C4-2B (cell line): ENCODE results near the gene VSX1.

Experiments
- ZFX ChIP-seq: fragments of 450-650 bp; IDR thresholded peaks from 2 replicates; pipeline ENCODE4 v1.6.1; 2017
- TF ChIP-seq, protein P1 (sequence below): fragments of 450-650 bp; conservative IDR thresholded peaks from 2 replicates; pipeline ENCODE4 v1.5.1; 2017; ENCODE audit warnings: mild to moderate bottlenecking

DNA sequence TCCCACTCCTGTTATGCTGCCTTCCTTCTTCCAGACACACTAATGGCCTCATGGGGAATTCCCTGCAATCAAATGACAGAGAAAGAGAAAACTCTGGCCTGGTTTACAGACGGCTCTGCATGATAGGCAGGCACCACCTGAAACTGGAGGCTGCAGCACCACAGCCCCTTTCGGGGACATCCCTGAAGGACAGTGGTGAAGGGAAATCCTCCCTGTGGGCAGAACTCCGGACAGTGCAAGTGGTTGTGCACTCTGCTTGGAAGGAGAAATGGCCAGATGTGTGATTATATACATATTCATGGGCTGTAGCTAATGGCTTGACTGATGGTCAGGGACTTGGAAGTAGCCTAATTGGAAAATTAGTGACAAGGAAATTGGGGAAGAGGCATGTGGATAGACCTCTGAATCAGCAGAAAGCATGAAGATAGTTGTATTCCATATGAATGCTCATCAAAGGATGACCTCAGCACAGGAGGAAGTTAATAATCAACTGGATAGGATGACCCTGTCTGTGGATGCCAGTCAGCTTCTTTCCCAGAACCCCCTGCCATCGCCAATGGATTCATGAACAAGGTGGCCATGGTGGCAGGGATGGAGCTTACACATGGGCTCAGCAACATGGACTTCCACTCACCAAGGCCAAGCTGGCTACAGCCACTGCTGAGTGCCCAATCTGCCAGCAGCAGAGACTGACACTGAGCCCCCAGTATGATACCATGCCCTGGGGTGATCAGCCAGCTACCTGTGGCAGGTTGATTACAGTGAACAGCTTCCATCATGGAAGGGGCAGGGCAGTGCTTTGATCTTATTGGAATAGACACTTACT is 44.5 kb upstream of the VSX1 start:
- TF ChIP-seq, protein P1, sequence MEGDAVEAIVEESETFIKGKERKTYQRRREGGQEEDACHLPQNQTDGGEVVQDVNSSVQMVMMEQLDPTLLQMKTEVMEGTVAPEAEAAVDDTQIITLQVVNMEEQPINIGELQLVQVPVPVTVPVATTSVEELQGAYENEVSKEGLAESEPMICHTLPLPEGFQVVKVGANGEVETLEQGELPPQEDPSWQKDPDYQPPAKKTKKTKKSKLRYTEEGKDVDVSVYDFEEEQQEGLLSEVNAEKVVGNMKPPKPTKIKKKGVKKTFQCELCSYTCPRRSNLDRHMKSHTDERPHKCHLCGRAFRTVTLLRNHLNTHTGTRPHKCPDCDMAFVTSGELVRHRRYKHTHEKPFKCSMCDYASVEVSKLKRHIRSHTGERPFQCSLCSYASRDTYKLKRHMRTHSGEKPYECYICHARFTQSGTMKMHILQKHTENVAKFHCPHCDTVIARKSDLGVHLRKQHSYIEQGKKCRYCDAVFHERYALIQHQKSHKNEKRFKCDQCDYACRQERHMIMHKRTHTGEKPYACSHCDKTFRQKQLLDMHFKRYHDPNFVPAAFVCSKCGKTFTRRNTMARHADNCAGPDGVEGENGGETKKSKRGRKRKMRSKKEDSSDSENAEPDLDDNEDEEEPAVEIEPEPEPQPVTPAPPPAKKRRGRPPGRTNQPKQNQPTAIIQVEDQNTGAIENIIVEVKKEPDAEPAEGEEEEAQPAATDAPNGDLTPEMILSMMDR, result no peak
- TF ChIP-seq ZFX, result no peak
